Astrocyte (in vitro differentiated cells and primary cell): ENCODE measurements around the gene PPP4R4. TPM values are rescaled to one million over a fixed set of nuclear protein-coding genes. Genes with fewer than 3 reads are reported as not detected.

Experiments
- DNase-seq: peaks from one replicate; pipeline ENCODE4 v3.0.0-alpha.2; 2010; ENCODE audit warnings: low read depth
- FAIRE-seq: peaks from 2 replicates; lab custom pipeline; 2011; peaks lifted over from hg19 to GRCh38; lab: Jason Lieb, UNC
- H2AFZ ChIP-seq: 2 replicates; pipeline ENCODE4 v1.6.0; 2012; ENCODE audit warnings: low read depth, low read length, inconsistent platforms
- H3K27ac ChIP-seq: 2 replicates; pipeline ENCODE4 v1.5.1; 2011; ENCODE audit warnings: low read depth, low read length, inconsistent platforms
- H3K27me3 ChIP-seq: 2 replicates; pipeline ENCODE4 v1.6.0; 2011; ENCODE audit warnings: low read length, inconsistent platforms; ENCODE audit not compliant: insufficient read depth
- H3K36me3 ChIP-seq: 2 replicates; pipeline ENCODE4 v1.5.1; 2011; ENCODE audit warnings: low read length, inconsistent platforms; ENCODE audit not compliant: insufficient read depth
- H3K4me1 ChIP-seq: 2 replicates; pipeline ENCODE4 v1.5.1; 2011; ENCODE audit warnings: low read length, inconsistent platforms; ENCODE audit not compliant: insufficient read depth
- H3K4me2 ChIP-seq: 2 replicates; pipeline ENCODE4 v1.6.0; 2012; ENCODE audit warnings: low read length, inconsistent platforms
- H3K4me3 ChIP-seq: 2 replicates; pipeline ENCODE4 v1.5.1; 2011; ENCODE audit warnings: low read depth, mild to moderate bottlenecking, low read length, inconsistent platforms; ENCODE audit not compliant: insufficient read depth
- H3K79me2 ChIP-seq: 2 replicates; pipeline ENCODE4 v1.6.0; 2012; ENCODE audit warnings: mild to moderate bottlenecking, low read length, inconsistent platforms; ENCODE audit not compliant: insufficient read depth
- H3K9ac ChIP-seq: 2 replicates; pipeline ENCODE4 v1.6.0; 2012; ENCODE audit warnings: mild to moderate bottlenecking, low read length, inconsistent platforms
- H3K9me3 ChIP-seq: 2 replicates; pipeline ENCODE4 v1.5.1; 2012; ENCODE audit warnings: low read depth, mild to moderate bottlenecking, low read length, inconsistent platforms; ENCODE audit not compliant: insufficient read depth
- H4K20me1 ChIP-seq: 2 replicates; pipeline ENCODE4 v1.6.0; 2012; ENCODE audit warnings: low read length, inconsistent platforms; ENCODE audit not compliant: insufficient read depth
- H3K27ac Mint-ChIP-seq: one replicate; pipeline ENCODE4 v1.8.0; 2021; ENCODE audit warnings: mild to moderate bottlenecking, mixed read lengths; ENCODE audit not compliant: unreplicated experiment
- H3K27me3 Mint-ChIP-seq: one replicate; pipeline ENCODE4 v1.8.0; 2021; ENCODE audit warnings: low read depth, mixed read lengths; ENCODE audit not compliant: unreplicated experiment
- H3K36me3 Mint-ChIP-seq: one replicate; pipeline ENCODE4 v1.8.0; 2021; ENCODE audit warnings: low read depth, mixed read lengths; ENCODE audit not compliant: unreplicated experiment
- H3K4me1 Mint-ChIP-seq: one replicate; pipeline ENCODE4 v1.8.0; 2021; ENCODE audit warnings: low read depth, mixed read lengths; ENCODE audit not compliant: unreplicated experiment
- H3K4me3 Mint-ChIP-seq: one replicate; pipeline ENCODE4 v1.8.0; 2021; ENCODE audit warnings: mild to moderate bottlenecking, moderate library complexity, mixed read lengths; ENCODE audit not compliant: unreplicated experiment
- H3K9me3 Mint-ChIP-seq: one replicate; pipeline ENCODE4 v1.8.0; 2021; ENCODE audit warnings: mild to moderate bottlenecking, mixed read lengths; ENCODE audit not compliant: unreplicated experiment
- EZH2 ChIP-seq: IDR thresholded peaks from 2 replicates; pipeline ENCODE4 v1.6.1; 2012; ENCODE audit warnings: mild to moderate bottlenecking, low read length, inconsistent platforms; ENCODE audit not compliant: insufficient read depth
- total RNA-seq: library from RNA; stranded (reverse); gene quantifications from 2 replicates; pipeline ENCODE4 v1.2.1, GENCODE V29; 2021
- TF ChIP-seq, protein P1 (sequence below): IDR thresholded peaks from 2 replicates; pipeline ENCODE4 v1.5.1; 2011; ENCODE audit warnings: low read depth, mild to moderate bottlenecking, inconsistent platforms, low read length, moderate library complexity; ENCODE audit not compliant: insufficient read depth

PPP4R4 gene
- total RNA-seq, 1 donor from 2014 or later, result 6.0 TPM

- H3K4me2 ChIP-seq, result no peak overlapping the region
- H3K4me3 ChIP-seq, result no peak overlapping the region
- H3K27ac Mint-ChIP-seq, result no peak overlapping the region
- no peaks in the 10 kb centered on the region for H3K4me1 ChIP-seq
- no peaks in the 10 kb centered on the region for H3K36me3 ChIP-seq
- H4K20me1 ChIP-seq, result no peaks in the 10 kb centered on the region
- DNase-seq (no peak), FAIRE-seq (no peak)
- peaks cover 9% of the 10 kb centered on the region for H3K9me3 Mint-ChIP-seq
- no peak overlapping the region for H3K4me3 Mint-ChIP-seq
- no peaks in the 10 kb centered on the region for H3K79me2 ChIP-seq
- no peaks in the 10 kb centered on the region for H3K36me3 Mint-ChIP-seq
- H3K9me3 ChIP-seq, result peaks cover 3% of the 10 kb centered on the region
- H3K27me3 Mint-ChIP-seq, result no peaks in the 10 kb centered on the region
- no peak overlapping the region for H3K27ac ChIP-seq
- TF ChIP-seq, protein P1, sequence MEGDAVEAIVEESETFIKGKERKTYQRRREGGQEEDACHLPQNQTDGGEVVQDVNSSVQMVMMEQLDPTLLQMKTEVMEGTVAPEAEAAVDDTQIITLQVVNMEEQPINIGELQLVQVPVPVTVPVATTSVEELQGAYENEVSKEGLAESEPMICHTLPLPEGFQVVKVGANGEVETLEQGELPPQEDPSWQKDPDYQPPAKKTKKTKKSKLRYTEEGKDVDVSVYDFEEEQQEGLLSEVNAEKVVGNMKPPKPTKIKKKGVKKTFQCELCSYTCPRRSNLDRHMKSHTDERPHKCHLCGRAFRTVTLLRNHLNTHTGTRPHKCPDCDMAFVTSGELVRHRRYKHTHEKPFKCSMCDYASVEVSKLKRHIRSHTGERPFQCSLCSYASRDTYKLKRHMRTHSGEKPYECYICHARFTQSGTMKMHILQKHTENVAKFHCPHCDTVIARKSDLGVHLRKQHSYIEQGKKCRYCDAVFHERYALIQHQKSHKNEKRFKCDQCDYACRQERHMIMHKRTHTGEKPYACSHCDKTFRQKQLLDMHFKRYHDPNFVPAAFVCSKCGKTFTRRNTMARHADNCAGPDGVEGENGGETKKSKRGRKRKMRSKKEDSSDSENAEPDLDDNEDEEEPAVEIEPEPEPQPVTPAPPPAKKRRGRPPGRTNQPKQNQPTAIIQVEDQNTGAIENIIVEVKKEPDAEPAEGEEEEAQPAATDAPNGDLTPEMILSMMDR, result no peak
- TF ChIP-seq EZH2, result no peak
- H3K9ac ChIP-seq, result no peak overlapping the region
- H2AFZ ChIP-seq, result no peak overlapping the region
- H3K4me1 Mint-ChIP-seq, result no peaks in the 10 kb centered on the region
- no peaks in the 10 kb centered on the region for H3K27me3 ChIP-seq
These were observed 129.0 kb downstream of the PPP4R4 start for GRCh38 chr14:94303111-94303510.

DNA sequence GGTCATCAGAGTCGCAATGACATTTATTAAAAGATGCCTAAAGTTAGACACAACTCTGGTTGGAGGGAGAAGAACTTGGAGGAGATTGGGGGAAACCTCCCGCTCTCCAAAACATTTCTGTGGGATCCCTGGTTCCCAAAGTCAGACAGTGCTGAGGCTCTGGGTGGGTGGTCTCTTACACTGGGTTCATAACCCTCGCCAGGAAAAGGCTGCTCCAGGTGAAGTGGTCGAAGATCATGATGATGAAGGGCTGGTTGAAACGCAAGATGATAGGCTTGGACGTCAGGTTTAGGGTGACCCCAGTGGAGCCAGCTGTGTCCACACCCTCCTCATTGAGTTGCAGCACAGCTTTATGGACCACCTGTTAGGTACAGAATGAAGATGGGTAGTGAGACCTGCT lies 130.1 kb downstream of the PPP4R4 start:
- Histone ChIP-seq H4K20me1 (no peaks in the 10 kb centered on the region), H3K4me3 (no peak overlapping the region), H2AFZ (no peak overlapping the region), H3K9ac (no peak overlapping the region), H3K27me3 (no peaks in the 10 kb centered on the region), H3K36me3 (no peaks in the 10 kb centered on the region), H3K27ac (no peak overlapping the region), H3K4me2 (no peak overlapping the region), H3K4me1 (no peaks in the 10 kb centered on the region), H3K79me2 (no peaks in the 10 kb centered on the region), H3K9me3 (peaks cover 3% of the 10 kb centered on the region)
- peaks cover 14% of the 10 kb centered on the region for H3K9me3 Mint-ChIP-seq
- H3K27me3 Mint-ChIP-seq, result no peaks in the 10 kb centered on the region
- TF ChIP-seq EZH2, result no peak
- TF ChIP-seq, protein P1, result no peak
- no peak overlapping the region for H3K4me3 Mint-ChIP-seq
- DNase-seq (no peak), FAIRE-seq (no peak)
- H3K4me1 Mint-ChIP-seq, result no peaks in the 10 kb centered on the region
- no peak overlapping the region for H3K27ac Mint-ChIP-seq
- H3K36me3 Mint-ChIP-seq, result no peaks in the 10 kb centered on the region

- TF ChIP-seq, protein P1, result no peak
- TF ChIP-seq EZH2, result no peak
- Histone ChIP-seq H4K20me1 (no peaks in the 10 kb centered on the region), H3K4me1 (no peaks in the 10 kb centered on the region), H2AFZ (no peak overlapping the region), H3K79me2 (no peaks in the 10 kb centered on the region), H3K9me3 (peaks cover 3% of the 10 kb centered on the region), H3K27ac (no peak overlapping the region), H3K36me3 (no peaks in the 10 kb centered on the region), H3K4me3 (no peak overlapping the region), H3K27me3 (no peaks in the 10 kb centered on the region), H3K9ac (no peak overlapping the region), H3K4me2 (no peak overlapping the region)
- Mint-ChIP-seq H3K36me3 (no peaks in the 10 kb centered on the region), H3K4me1 (no peaks in the 10 kb centered on the region), H3K4me3 (no peak overlapping the region), H3K9me3 (peaks cover 16% of the 10 kb centered on the region), H3K27me3 (no peaks in the 10 kb centered on the region), H3K27ac (no peak overlapping the region)
- DNase-seq, result no peak
- no peak for FAIRE-seq
These were observed 131.5 kb downstream of the PPP4R4 start for GRCh38 chr14:94305620-94306019.
